Hepatocyte (in vitro differentiated cells): Measurements from ENCODE around the gene CLK2. TPM values are rescaled to one million over a fixed set of nuclear protein-coding genes. Genes with fewer than 3 reads are reported as not detected.

Experiments
- DNase-seq: peaks from one replicate; pipeline ENCODE4 v3.0.0-alpha.2; 2016; ENCODE audit warnings: low spot score
- H2AFZ ChIP-seq: fragments of 200-600 bp; sonication (generic); 2 replicates; pipeline ENCODE4 v1.6.0; 2016; ENCODE audit warnings: antibody characterized with exemption, mild to moderate bottlenecking
- H3K27ac ChIP-seq: fragments of 200-600 bp; sonication (generic); 2 replicates; pipeline ENCODE4 v1.5.1; 2016; ENCODE audit warnings: mild to moderate bottlenecking
- H3K27me3 ChIP-seq: fragments of 200-600 bp; sonication (generic); 2 replicates; pipeline ENCODE4 v1.6.1; 2016
- H3K36me3 ChIP-seq: fragments of 200-600 bp; sonication (generic); replicated peaks from 2 replicates; pipeline ENCODE4 v1.5.1; 2016; ENCODE audit warnings: low read depth; ENCODE audit not compliant: insufficient read depth
- H3K4me1 ChIP-seq: fragments of 200-600 bp; sonication (generic); 2 replicates; pipeline ENCODE4 v1.5.1; 2016; ENCODE audit warnings: mild to moderate bottlenecking, moderate library complexity; ENCODE audit not compliant: insufficient read depth
- H3K4me2 ChIP-seq: fragments of 200-600 bp; sonication (generic); 2 replicates; pipeline ENCODE4 v1.6.0; 2016
- H3K4me3 ChIP-seq: fragments of 200-600 bp; sonication (generic); 2 replicates; pipeline ENCODE4 v1.5.1; 2016; ENCODE audit warnings: mild to moderate bottlenecking
- H3K79me2 ChIP-seq: fragments of 200-600 bp; sonication (generic); 2 replicates; pipeline ENCODE4 v1.6.0; 2017; ENCODE audit warnings: mild to moderate bottlenecking
- H3K9me2 ChIP-seq: fragments of 200-600 bp; sonication (generic); replicated peaks from 2 replicates; pipeline ENCODE4 v1.6.0; 2017; ENCODE audit warnings: mild to moderate bottlenecking; ENCODE audit not compliant: insufficient read depth
- H3K9me3 ChIP-seq: fragments of 200-600 bp; sonication (generic); 2 replicates; pipeline ENCODE4 v1.5.1; 2016; ENCODE audit warnings: low read depth, mild to moderate bottlenecking
- H4K20me1 ChIP-seq: fragments of 200-600 bp; sonication (generic); 2 replicates; pipeline ENCODE4 v1.6.0; 2016; ENCODE audit warnings: mild to moderate bottlenecking; ENCODE audit not compliant: insufficient read depth, poor library complexity, severe bottlenecking
- EZH2 ChIP-seq: fragments of 200-600 bp; sonication (generic); IDR thresholded peaks from 2 replicates; pipeline ENCODE4 v1.6.1; 2016; ENCODE audit warnings: antibody characterized with exemption, mild to moderate bottlenecking, borderline replicate concordance
- EZH2phosphoT487 ChIP-seq: fragments of 200-600 bp; sonication (generic); IDR thresholded peaks from one replicate; pipeline ENCODE4 v1.6.1; 2018; ENCODE audit warnings: antibody characterized with exemption, mild to moderate bottlenecking, low read depth, moderate library complexity; ENCODE audit not compliant: unreplicated experiment, severe bottlenecking
- WGBS: methylation state at CpG from one replicate; pipeline ENCODE4 v1.1.6; 2016; ENCODE audit warnings: low lambda C conversion rate; ENCODE audit errors: missing lambda C conversion rate; 5-methylcytosine and 5-hydroxymethylcytosine counted together
- polyA plus RNA-seq: library from polyadenylated mRNA; unstranded; fragments of >200 nt; fragmentation: Nextera tagmentation; extraction: Ambion mirVana; gene quantifications from 2 replicates; pipeline ENCODE4 v1.2.1, GENCODE V29; 2016
- total RNA-seq: library from RNA; depleted of rRNA; stranded (reverse); fragments of >200 nt; gene quantifications from 2 replicates; pipeline ENCODE4 v1.2.3, GENCODE V29; 2014
- TF ChIP-seq, protein P1 (sequence below): fragments of 200-600 bp; sonication (generic); IDR thresholded peaks from 2 replicates; pipeline ENCODE4 v1.5.1; 2016; ENCODE audit warnings: antibody characterized with exemption, mild to moderate bottlenecking; ENCODE audit not compliant: poor library complexity

Gene CLK2
- total and polyA plus RNA-seq, 2 experiments from 2014 or later, result 18.6 to 48.7 TPM

DNA sequence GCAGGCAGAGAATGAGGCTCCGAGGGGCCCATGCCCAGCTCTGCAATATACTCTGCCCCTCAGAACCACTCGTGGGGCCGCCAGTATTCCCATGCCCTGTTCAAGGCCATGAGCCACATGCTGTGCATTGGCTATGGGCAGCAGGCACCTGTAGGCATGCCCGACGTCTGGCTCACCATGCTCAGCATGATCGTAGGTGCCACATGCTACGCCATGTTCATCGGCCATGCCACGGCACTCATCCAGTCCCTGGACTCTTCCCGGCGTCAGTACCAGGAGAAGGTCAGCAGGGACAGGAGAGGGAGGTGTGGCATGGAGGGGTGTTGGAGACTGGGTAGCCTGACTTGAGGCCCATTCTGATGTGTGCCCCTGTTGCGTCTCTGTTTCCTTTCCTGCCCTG lies 11.2 kb upstream of the CLK2 start:
- Histone ChIP-seq H3K4me3 (no peak overlapping the region), H3K9me2 (no peaks in the 10 kb centered on the region), H2AFZ (no peak overlapping the region), H3K4me1 (no peaks in the 10 kb centered on the region), H3K4me2 (no peak overlapping the region), H3K79me2 (no peaks in the 10 kb centered on the region), H3K9me3 (no peaks in the 10 kb centered on the region), H3K36me3 (no peaks in the 10 kb centered on the region), H3K27ac (no peak overlapping the region), H4K20me1 (no peaks in the 10 kb centered on the region), H3K27me3 (no peaks in the 10 kb centered on the region)
- 95% methylated on average over 12 of the region's 12 CpGs for WGBS
- TF ChIP-seq EZH2phosphoT487, result no peak
- no peak for TF ChIP-seq EZH2
- TF ChIP-seq, protein P1, sequence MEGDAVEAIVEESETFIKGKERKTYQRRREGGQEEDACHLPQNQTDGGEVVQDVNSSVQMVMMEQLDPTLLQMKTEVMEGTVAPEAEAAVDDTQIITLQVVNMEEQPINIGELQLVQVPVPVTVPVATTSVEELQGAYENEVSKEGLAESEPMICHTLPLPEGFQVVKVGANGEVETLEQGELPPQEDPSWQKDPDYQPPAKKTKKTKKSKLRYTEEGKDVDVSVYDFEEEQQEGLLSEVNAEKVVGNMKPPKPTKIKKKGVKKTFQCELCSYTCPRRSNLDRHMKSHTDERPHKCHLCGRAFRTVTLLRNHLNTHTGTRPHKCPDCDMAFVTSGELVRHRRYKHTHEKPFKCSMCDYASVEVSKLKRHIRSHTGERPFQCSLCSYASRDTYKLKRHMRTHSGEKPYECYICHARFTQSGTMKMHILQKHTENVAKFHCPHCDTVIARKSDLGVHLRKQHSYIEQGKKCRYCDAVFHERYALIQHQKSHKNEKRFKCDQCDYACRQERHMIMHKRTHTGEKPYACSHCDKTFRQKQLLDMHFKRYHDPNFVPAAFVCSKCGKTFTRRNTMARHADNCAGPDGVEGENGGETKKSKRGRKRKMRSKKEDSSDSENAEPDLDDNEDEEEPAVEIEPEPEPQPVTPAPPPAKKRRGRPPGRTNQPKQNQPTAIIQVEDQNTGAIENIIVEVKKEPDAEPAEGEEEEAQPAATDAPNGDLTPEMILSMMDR, result no peak
- no peak for DNase-seq

DNA sequence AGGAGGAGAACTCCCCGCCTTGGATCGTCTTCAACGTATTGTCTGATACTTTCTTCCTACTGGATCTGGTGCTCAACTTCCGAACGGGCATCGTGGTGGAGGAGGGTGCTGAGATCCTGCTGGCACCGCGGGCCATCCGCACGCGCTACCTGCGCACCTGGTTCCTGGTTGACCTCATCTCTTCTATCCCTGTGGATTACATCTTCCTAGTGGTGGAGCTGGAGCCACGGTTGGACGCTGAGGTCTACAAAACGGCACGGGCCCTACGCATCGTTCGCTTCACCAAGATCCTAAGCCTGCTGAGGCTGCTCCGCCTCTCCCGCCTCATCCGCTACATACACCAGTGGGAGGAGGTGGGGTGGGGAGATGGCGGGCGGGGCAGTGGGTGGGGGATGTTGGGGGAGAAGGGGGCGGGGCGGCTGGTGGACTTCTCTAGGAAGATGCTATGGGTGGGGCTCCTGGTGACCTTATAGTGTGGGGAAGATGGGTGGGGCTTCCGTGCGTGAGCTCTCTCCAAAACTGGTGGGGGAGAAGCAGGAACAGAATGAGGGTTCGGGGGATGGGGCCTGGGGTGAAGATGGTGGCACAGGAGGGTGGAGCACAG lies 9.3 kb upstream of the CLK2 start:
- H3K4me3 ChIP-seq, result no peak overlapping the region
- H3K27me3 ChIP-seq, result no peaks in the 10 kb centered on the region
- H3K36me3 ChIP-seq, result no peaks in the 10 kb centered on the region
- H3K27ac ChIP-seq, result no peak overlapping the region
- no peaks in the 10 kb centered on the region for H3K9me3 ChIP-seq
- H4K20me1 ChIP-seq, result no peaks in the 10 kb centered on the region
- TF ChIP-seq, protein P1, result no peak
- no peak for TF ChIP-seq EZH2
- no peak for DNase-seq
- peaks cover 4% of the 10 kb centered on the region for H3K4me1 ChIP-seq
- H3K4me2 ChIP-seq, result no peak overlapping the region
- H3K9me2 ChIP-seq, result no peaks in the 10 kb centered on the region
- WGBS, result 97% methylated on average over 27 of the region's 29 CpGs
- H2AFZ ChIP-seq, result no peak overlapping the region
- no peaks in the 10 kb centered on the region for H3K79me2 ChIP-seq

DNA sequence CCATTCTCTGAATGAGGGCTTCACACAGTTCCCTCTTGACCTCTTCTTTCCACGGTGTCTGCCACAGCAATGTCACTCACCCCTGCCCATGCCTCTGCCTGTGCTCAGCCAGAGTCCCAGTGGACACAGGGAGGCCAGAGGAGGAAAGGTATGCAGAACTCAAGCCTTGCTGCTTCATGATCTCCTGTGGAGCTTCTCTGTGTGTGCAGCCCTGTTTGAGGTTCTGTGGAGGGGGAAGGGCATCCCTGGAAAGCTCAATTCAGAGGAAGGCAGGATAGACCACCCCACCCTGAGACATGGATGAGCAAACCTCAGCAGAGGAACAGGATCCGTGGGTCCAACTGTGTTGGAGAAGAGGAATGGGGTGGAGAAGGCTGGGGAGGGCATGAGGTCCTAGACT lies 6.0 kb upstream of the CLK2 start:
- H3K36me3 ChIP-seq, result no peaks in the 10 kb centered on the region
- WGBS, result 91% methylated on average over 2 of the region's 2 CpGs
- peak overlapping the region; percentile 96 for H3K4me2 ChIP-seq
- TF ChIP-seq, protein P1, result no peak
- TF ChIP-seq EZH2phosphoT487, result no peak
- TF ChIP-seq EZH2, result no peak
- H3K27me3 ChIP-seq, result no peaks in the 10 kb centered on the region
- no peaks in the 10 kb centered on the region for H3K79me2 ChIP-seq
- H3K4me3 ChIP-seq, result no peak overlapping the region
- H4K20me1 ChIP-seq, result no peaks in the 10 kb centered on the region
- peaks cover 4% of the 10 kb centered on the region for H3K4me1 ChIP-seq
- H3K9me2 ChIP-seq, result no peaks in the 10 kb centered on the region
- no peak overlapping the region for H3K27ac ChIP-seq
- no peak for DNase-seq
- no peak overlapping the region for H2AFZ ChIP-seq
- no peaks in the 10 kb centered on the region for H3K9me3 ChIP-seq

DNA sequence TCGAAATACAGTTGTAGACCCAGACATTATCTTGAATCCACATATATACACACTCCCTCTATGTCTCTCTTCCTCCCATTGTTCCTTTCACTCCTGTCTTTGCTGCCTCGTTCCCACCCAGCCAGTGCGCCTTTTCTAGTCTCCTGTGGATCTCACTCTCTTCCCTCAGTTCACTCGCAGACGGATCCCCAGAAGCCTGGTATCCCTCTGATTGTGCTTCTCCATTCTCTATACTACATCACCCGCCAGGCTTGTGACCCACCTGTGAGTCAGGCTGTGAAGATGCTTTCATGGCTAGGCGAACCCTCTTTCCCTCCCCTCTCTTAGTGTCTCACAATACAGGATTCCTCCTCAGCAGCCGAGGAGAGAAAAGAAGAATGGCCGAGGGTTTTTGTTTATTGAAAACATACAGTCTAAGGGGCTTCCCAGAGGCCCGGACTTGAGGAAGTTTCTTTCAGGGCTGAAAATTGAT lies 5.4 kb upstream of the CLK2 start:
- Histone ChIP-seq H3K27me3 (no peaks in the 10 kb centered on the region), H4K20me1 (no peaks in the 10 kb centered on the region), H3K27ac (no peak overlapping the region), H3K79me2 (no peaks in the 10 kb centered on the region), H3K4me1 (peaks cover 4% of the 10 kb centered on the region), H3K36me3 (no peaks in the 10 kb centered on the region), H3K9me2 (no peaks in the 10 kb centered on the region), H2AFZ (no peak overlapping the region), H3K9me3 (no peaks in the 10 kb centered on the region), H3K4me2 (peak overlapping the region; percentile 96), H3K4me3 (no peak overlapping the region)
- TF ChIP-seq EZH2, result no peak
- TF ChIP-seq, protein P1, result no peak
- no peak for TF ChIP-seq EZH2phosphoT487
- 56% methylated on average over 10 of the region's 10 CpGs for WGBS
- DNase-seq, result no peak
